HG03439 (cell line): ENCODE measurements around the gene PRMT9.

ENCODE experiments used
- ATAC-seq: cut with Tn5 transposase; IDR thresholded peaks from one replicate; pipeline ENCODE4 v1.9.1; 2021; ENCODE audit warnings: mild to moderate bottlenecking, moderate library complexity; ENCODE audit not compliant: unreplicated experiment

PRMT9 gene

DNA sequence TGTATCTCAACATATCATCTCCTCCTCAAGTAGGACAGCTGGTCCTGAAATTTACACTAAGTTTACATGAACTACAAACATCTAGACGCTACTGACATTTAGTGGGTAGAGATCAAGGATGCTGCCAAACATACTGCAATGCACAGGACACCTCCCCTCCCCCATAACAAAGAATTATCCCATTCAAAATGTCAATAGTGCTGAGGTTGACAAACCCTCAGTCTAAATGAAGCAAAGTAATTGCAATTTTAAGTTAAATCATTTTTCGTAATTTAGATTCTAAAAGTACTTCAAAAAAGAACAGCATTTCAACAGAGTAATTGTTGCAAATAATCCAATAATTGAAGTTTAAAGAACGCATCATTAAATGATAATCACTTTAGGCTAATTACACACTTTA lies 1.2 kb downstream of the PRMT9 start:
- no peak for ATAC-seq

DNA sequence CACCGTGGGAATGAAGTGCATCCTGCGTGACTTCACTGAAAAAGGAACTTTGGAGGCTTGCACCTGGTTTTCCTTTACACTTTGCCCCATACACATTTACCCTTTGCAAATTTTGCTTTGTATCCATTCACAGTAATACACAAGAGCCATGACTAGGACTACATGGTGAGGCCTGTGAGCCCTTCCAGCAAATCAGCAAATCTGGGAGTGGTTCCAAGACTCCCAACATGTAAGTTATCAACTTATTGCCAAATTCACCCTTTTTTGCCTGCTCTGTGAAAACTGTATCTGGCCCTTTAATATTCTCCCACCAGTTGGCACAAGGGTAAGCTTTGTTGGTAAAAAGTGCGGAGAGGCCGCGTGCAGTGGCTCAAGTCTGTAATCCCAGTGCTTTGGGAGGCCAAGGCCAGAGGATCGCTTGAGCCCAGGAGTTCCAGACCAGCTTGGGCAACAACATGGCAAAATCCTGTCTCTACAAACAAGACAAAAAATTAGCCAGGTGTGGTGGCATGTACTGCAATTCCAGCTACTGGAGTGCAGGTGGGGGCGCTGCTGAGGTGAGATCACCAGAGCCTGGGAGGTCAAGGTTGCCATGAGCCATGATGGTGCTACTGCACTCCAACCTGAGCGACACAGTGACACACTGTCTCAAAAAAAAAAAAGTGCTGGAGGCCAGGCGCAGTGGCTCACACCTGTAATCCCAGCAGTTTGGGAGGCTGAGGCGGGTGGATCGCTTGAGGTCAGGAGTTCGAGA lies 5.0 kb downstream of the PRMT9 start:
- no peak for ATAC-seq

DNA sequence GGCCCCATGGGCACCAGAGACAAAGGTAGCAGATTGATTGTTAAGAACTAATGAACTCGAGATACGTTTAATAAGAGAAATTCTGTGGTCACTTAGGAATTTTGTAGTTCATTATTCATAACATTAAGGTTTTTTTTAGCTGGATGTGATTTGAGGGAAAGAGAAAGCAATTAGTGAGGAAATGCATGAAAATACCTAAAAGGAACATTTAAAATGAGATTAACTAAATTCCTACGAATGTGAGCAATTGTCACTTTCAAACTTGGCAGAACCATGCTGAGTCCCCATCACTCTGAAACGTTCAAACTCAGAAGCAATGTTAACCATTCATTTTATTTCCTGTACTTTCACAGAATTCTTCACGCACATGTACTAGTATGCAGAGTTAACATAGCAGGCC lies 5.9 kb downstream of the PRMT9 start:
- no peak for ATAC-seq

DNA sequence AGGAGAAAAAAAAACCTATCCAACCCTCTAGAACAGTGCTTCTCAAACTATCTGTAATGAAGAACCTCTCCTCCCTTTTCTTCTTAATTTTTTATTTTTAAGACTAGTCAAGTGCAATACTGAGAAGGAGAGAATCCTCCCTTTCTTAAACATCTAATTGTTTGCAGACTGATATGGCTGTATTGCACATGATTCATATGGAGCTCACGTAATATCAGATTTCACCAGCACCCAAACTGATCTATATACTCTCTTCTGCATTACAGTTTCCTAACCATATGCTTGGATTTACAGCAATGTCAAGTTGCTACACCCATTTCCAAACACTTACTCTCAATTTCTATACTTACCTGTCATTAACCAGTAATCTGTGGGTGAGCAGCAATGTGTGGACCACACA lies 9.5 kb downstream of the PRMT9 start:
- no peak for ATAC-seq

DNA sequence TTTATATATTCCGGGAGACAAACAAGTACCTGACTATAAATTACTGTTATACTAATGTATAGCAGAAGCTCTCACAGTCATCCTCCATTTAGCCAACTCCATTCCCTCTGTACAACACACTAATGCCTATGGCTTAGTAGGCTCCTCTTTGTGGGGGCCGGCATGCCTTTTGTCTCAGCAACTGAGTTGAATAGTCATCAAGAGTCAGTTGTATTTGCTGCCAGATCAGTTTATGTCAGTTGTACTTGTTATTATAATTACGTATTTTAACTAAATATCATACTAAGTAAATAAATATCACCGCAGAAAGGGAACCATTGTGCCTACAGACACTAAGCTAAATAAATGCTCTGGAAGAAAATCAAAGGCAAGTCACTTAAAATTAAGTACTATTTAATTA lies 9.9 kb downstream of the PRMT9 start:
- no peak for ATAC-seq

DNA sequence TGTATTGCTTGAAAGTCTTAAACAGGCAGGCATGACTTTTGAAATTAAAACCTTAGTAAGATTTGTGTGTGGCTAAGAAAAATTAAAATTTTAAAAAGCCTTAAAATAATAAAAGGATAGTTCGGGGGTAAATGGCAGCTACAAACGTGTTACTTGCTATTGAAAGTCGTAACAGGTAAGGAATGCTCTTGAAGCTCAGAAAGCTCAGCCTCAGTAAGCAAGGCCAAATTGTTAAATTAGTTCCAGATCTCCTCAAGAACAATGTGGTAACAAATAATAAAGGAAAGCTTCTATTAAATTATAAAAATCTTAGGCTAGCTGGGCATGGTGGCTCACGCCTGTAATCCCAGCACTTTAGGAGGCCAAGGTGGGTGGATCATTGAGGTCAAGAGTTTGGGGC lies 25.5 kb downstream of the PRMT9 start:
- no peak for ATAC-seq

DNA sequence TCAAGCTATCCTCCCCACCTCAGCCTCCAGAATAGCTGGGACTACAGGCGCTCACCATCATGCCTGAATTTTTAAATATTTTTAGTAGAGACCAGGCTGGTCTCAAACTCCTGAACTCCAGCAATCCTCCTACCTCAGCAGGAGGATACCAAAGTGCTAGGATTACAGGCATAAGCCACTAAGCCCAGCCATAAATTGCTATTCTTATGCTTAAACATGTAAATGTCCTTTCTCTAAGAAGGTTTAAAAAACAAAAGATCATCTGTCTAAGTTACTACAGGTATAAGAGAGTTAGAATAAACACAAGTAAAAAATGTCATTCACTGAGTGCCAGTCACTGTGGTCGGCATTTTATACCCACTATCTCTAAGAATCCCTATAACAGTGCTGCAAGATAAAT lies 28.3 kb downstream of the PRMT9 start:
- no peak for ATAC-seq

DNA sequence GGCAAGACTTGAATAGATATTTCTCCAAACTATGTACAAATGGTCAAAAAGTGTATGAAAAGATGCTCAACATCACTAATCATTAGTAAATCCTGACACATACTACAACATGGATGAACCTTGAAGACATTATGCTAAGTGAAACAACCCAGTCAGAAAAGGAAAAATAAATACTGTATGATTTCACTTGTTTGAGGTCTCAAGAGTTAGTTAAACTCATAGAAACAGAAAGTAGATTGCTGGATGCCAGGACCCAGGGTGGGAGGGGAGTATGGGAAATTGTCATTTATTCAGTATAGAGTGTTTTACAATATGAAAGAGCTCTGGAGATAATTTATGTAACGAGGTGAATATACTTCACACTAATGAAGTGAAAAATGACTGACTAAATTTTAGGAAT lies 32.4 kb downstream of the PRMT9 start:
- no peak for ATAC-seq

DNA sequence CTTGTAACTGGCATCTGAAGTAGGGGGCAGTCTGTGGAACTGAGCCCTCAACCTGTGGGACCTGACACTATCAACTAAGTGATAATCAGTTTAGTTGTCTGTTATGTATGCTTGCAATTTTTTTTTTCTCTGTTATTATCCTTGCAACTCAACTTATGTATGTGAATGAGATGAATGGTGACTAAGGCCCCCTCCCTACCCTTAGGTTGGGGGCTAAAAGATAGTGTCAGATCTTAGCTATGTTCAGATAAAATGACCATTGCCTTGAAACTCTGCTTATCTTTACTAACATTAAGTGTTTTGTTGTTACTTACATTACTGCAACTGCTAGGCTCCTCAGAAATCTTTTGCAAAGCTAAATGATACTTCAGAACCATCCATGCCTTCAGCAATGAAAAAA lies 35.3 kb downstream of the PRMT9 start:
- ATAC-seq: no peak

DNA sequence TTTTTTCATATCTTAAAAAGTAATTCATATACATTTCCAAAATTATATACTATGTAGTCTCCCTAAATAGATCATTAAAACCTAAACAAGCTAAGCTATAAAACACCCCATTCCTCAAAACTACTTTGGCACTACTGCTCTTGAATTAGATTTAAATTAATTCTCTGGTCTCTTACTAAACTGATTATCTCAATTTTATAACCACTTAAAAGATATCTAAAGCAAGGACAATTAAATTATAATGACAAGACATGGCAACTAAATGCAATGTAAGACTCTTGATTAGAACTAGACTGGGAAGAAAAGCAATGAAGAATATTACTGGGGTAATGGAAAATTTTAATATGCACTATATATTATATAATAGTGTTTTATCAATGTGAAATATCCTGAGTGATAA lies 38.9 kb downstream of the PRMT9 start:
- no peak for ATAC-seq

DNA sequence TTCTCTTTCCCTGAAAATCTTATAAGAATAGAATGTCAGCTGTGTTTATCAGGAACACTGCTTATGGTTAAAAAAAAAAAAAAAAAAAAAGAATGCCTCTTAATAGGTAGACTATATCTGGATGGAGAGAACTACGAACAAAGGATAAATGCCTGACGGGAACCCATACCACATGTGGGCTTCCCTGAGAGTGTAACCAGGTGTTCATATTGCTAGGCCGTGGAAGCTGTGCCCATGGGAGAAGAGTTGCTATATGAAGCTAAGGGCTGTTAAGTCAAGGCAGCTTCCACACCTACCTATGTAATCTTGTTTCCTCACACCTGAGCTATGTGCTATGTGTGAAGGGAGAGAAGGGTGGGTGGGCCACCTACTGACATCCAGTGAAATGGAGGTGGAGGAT lies 39.5 kb downstream of the PRMT9 start:
- ATAC-seq: no peak

DNA sequence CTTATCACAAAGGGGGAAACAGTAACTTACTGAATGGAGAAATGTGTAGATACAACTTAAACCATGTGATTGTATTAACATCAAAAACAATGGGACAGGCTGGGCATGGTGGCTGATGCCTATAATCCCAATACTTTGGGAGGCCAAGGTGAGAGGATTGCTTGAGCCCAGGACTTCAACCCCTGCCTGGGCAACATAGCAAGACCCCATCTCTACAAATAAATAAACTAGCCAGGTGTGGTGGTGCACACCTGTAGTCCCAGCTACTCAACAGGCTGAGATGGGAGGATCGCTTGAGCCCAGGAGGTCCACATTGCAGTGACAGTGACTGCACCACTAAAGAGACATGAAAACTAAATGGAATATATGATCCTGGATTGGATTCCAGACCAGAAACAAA lies 40.3 kb downstream of the PRMT9 start:
- ATAC-seq: no peak

DNA sequence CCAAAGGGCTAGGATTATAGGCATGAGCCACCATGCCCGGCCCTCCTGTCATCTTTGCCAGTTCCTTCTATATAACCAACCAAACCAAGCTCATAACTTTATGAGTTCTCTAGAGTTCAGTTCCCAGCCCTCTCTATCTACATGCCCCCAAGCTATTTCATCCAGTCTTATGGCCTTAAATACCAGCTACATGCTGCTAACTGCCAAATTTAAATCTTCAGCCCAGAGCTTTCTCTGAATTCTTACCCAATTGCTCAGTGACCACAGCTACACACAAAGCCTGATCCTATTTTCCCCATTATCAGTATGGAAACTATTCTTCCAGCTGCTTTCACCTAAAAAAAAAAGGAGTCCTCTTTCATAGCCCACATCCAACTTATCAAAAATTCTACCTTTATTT lies 43.6 kb downstream of the PRMT9 start:
- ATAC-seq: no peak

DNA sequence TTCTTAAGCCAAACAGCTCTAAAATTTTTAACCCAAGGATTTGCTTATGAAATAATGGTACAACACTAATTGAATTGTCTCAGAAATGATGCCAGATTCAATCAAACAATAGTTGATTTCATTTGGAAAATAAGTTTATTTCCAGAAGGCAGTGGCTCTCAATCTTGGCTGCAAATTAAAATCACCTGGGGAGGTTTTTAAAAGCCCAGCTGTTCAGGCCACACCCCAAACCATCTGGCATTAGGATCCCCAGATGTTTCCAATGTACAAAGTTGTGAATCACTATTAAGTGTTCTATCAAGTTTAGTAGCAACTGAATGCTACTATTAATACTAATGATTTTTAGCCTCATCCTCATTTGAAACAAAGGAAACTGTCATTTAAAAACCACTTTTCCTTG lies 44.6 kb downstream of the PRMT9 start:
- ATAC-seq: no peak

DNA sequence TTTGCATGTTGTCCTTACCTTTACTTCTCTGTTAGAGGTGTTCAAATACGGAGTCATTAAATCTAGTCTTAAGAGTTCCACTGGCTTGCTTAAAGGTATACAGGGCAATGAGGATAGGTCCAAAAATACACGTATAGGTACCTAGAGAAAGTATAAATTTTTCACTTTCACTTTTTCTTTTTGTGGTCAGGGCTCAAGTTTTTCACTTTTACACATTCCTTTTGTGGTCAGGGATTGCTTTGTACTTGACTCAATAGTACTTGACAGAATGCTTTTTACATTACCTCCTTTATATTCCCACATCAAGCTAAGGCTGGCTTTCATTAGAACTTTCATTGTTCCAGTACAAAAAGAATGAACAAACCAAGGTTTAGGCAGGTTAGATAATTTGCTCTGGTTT lies 45.0 kb downstream of the PRMT9 start:
- ATAC-seq: no peak

DNA sequence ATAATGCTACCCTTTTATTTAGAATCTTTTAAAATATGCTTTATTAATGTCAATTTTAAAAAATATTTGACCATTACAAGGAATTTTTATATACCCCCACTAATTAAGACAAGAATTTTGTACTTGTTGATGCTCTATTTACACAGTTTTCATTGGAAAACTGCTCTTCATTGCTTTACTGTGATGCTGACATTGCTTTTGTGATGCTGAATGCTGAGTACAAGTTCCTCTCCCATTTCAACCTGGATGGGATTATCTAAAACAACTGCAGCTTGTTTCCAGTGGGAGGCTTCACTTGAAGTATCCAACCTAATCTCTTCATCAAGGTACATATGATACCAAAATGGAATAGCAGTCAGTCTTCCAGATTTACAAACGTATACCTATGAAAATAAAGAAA lies 45.6 kb downstream of the PRMT9 start:
- no peak for ATAC-seq

DNA sequence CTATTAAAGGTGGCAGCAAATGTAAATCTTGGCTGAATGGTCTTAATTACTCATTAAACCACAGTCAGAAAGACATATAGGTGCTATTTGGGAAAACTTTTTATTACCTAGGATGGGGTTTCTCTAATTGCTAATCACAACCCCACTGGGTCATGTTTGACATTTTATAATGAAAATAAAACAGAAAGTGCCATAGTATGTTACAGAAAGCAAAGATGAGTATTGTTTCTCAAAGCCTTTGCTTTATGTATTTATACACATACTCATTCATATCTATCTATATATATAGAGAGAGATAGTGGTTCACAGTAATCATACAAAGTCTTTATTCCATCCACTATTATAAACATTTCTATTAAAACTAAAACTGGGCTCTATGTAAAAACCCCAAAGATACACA lies 48.6 kb downstream of the PRMT9 start:
- no peak for ATAC-seq

DNA sequence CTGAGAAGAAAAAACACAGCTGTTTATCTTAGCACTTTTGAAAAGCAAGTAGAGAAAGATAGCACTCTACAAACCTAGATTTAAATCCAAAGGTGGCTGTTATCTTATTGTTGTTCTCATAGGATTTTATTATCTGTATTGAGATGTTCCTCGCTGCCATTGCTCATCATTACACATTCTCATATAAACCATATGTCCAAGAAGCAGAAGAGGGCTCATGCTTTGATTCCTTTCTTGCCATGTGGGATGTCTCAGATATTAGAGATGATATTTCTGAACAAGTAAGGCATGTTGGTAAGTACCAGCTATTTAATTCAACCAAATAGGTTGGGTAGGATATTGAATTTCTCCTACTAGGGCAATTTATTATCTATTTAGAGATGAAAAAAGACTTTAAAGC lies 50.3 kb downstream of the PRMT9 start:
- ATAC-seq: no peak

DNA sequence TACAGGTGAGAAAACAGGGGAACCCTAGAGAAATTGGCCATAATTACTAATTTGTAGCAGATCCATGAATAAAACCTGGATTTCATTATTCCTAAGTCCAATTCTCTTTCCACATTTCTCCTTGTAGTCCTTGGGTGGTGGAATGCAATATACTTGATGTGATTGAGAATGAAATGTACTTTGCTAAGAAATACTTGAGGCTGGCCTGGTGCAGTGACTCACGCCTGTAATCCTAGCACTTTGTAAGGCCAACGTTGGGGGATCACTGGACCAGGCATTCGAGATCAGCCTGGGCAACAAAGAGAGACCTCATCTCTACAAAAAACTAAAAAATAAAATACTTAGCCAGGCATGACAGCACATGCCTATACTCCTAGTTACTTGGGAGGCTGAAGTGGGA lies 50.9 kb downstream of the PRMT9 start:
- no peak for ATAC-seq

DNA sequence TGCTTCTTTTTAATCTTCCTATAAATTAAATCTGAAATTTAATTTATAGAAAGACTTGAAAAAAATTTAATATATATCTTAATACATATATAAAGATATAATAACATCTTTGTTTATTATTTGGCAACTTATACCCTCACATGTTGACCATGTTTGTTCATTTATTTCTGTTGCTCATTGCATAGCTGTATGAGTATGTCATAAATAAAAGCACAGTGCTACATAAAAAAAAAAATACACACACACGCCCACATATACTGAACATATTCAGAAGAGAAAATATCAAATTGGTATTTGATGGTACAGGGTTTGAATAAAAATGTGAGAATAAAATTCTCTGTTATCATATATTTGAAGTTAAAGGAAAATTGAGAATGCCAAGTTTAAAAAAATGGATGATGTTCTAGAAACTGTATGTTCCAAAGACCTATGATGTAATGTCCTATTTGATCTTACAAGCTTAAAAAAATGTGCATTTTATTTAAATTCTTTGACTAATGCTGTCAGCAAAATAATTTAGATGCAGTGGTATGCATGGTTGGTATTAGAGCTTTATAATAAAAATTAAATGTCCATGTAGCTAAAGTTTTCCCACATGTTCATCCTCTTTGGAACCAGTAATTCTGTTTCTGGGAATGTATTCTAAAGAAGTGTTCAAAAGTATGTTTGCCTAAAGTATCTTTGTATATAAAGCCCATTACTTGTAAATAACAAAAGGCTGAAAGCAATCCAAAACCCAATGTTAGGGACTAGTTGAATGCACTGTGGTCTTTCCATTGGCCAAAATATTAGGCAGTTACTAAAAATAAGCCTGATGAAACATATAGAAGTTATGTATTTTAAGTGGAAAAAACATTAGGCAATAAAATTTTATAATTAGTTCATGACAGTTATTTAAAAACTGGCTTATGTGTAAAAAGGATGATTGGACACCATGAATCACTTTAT lies 53.9 kb downstream of the PRMT9 start:
- ATAC-seq: no peak

DNA sequence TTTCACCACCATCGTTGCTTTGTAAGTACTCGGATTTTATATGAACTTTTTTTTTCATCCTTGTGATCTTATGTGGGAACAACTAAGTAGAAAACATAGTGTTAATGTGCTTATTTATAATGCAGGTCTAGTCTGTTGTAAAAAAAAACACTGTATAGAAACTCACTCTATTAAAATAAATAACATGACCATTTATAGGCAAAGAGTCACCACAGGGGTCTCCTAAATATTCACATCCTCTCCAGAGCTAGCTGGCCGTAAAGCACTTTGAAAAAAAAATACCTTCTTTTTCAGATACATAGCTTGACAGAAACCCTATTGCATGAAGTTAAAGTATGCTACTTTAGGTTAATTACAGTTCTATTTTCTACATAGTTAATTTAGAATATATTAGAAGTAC lies 55.5 kb downstream of the PRMT9 start:
- ATAC-seq: no peak

DNA sequence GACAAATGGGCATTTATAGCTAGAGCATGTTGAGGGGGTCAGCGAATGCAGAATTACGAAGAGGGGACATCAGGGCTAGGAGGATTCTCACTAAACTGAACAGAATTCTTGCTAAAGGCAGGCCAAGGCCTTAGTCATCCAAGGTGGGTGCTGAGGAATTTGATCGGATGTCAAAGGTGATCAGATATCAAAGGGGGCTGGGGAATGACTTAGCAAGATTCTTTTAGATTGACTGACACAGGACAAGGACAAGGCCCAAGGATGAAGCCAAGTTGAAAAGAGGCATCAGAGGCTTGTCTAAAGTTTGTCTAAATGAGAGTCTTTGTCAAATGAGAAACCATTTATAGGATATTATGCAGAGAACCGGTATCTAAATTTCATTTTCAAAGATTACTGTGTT lies 57.1 kb downstream of the PRMT9 start:
- no peak for ATAC-seq
